CD14-positive monocyte (primary cell): Measurements from ENCODE around the gene ROBO1. TPM values are rescaled to one million over a fixed set of nuclear protein-coding genes. Genes with fewer than 3 reads are reported as not detected.

Experiments used
- DNase-seq, 3 donors: peaks; one replicate each; pipeline ENCODE4 v3.0.0-alpha.2; 2011 to 2022
- H2AFZ ChIP-seq: 2 replicates; pipeline ENCODE4 v1.6.0; 2012; ENCODE audit warnings: mild to moderate bottlenecking, low read depth, low read length, inconsistent platforms; ENCODE audit not compliant: insufficient read depth, poor library complexity, severe bottlenecking
- H3K27ac ChIP-seq, 2 donors: 1 replicate in 1 of 2; 2 replicates in 1 of 2; pipeline ENCODE4 v1.5.1; 2012 to 2013; ENCODE audit warnings: low read length in 2 of 2, control low read depth in 1 of 2, inconsistent platforms in 1 of 2, low read depth in 1 of 2, mild to moderate bottlenecking in 1 of 2
- H3K27me3 ChIP-seq, 2 donors: one replicate each; pipeline versions ENCODE4 v1.6.0 to v1.6.1; 2011 to 2013; ENCODE audit warnings: low read length in 2 of 2; ENCODE audit not compliant: control insufficient read depth in 2 of 2, insufficient read depth in 2 of 2
- H3K36me3 ChIP-seq, 2 donors: replicated peaks in 1 of 2; 1 replicate in 1 of 2; 2 replicates in 1 of 2; pipeline versions ENCODE4 v1.5.1 to v1.6.1; 2012 to 2013; ENCODE audit warnings: low read length in 2 of 2, control low read depth in 1 of 2, inconsistent platforms in 1 of 2, mild to moderate bottlenecking in 1 of 2; ENCODE audit not compliant: insufficient read depth in 2 of 2, control insufficient read depth in 1 of 2
- H3K4me1 ChIP-seq, 2 donors: 1 replicate in 1 of 2; 2 replicates in 1 of 2; pipeline versions ENCODE4 v1.5.1 to v1.6.1; 2012 to 2013; ENCODE audit warnings: low read length in 2 of 2, control low read depth in 1 of 2, inconsistent platforms in 1 of 2, mild to moderate bottlenecking in 1 of 2, moderate library complexity in 1 of 2; ENCODE audit not compliant: insufficient read depth in 2 of 2, control insufficient read depth in 1 of 2
- H3K4me2 ChIP-seq: replicated peaks from 2 replicates; pipeline ENCODE3; 2012; ENCODE audit warnings: low read length, moderate library complexity, mild to moderate bottlenecking; ENCODE audit not compliant: poor library complexity, severe bottlenecking; ENCODE audit errors: extremely low read depth
- H3K4me3 ChIP-seq, 3 experiments: fragments of 200-600 bp in 1 of 3; sonication (generic) in 1 of 3; replicated peaks in 1 of 3; 1 replicate in 2 of 3; 2 replicates in 1 of 3; pipeline ENCODE4 v1.5.1; 2011 to 2013; ENCODE audit warnings: low read length in 3 of 3, mild to moderate bottlenecking in 3 of 3, control low read depth in 2 of 3, low read depth in 2 of 3, inconsistent platforms in 1 of 3, moderate library complexity in 1 of 3
- H3K79me2 ChIP-seq: 2 replicates; pipeline ENCODE4 v1.6.0; 2012; ENCODE audit warnings: mild to moderate bottlenecking, control low read depth, inconsistent platforms, low read length, moderate library complexity; ENCODE audit not compliant: insufficient read depth
- H3K9ac ChIP-seq: 2 replicates; pipeline ENCODE4 v1.6.0; 2017; ENCODE audit warnings: low read length, mild to moderate bottlenecking; ENCODE audit not compliant: insufficient read depth, poor library complexity, severe bottlenecking
- H3K9me3 ChIP-seq, 2 donors: replicated peaks in 1 of 2; 1 replicate in 1 of 2; 2 replicates in 1 of 2; pipeline versions ENCODE4 v1.5.1 to v1.6.1; 2012 to 2013; ENCODE audit warnings: low read length in 2 of 2, control low read depth in 1 of 2; ENCODE audit not compliant: control insufficient read depth in 1 of 2, insufficient read depth in 1 of 2
- H4K20me1 ChIP-seq: 2 replicates; pipeline ENCODE4 v1.6.0; 2012; ENCODE audit warnings: mild to moderate bottlenecking, low read length, control low read depth, moderate library complexity; ENCODE audit not compliant: insufficient read depth
- H3K27ac Mint-ChIP-seq, 7 donors: one replicate each; pipeline ENCODE4 v1.8.0; 2020; ENCODE audit warnings: mild to moderate bottlenecking in 7 of 7, mixed read lengths in 7 of 7, moderate library complexity in 6 of 7, inconsistent platforms in 2 of 7
- H3K27me3 Mint-ChIP-seq, 3 donors: one replicate each; pipeline ENCODE4 v1.8.0; 2021 to 2022; ENCODE audit warnings: low read depth in 3 of 3, mild to moderate bottlenecking in 3 of 3, mixed read lengths in 3 of 3, moderate library complexity in 3 of 3, inconsistent platforms in 1 of 3
- H3K36me3 Mint-ChIP-seq, 2 donors: one replicate each; pipeline ENCODE4 v1.8.0; 2020; ENCODE audit warnings: mixed read lengths in 2 of 2, inconsistent platforms in 1 of 2, mild to moderate bottlenecking in 1 of 2
- H3K4me1 Mint-ChIP-seq: one replicate; pipeline ENCODE4 v1.8.0; 2020; ENCODE audit warnings: mild to moderate bottlenecking, mixed read lengths
- H3K4me3 Mint-ChIP-seq, 2 donors: one replicate each; pipeline ENCODE4 v1.8.0; 2020; ENCODE audit warnings: mild to moderate bottlenecking in 2 of 2, mixed read lengths in 2 of 2, moderate library complexity in 1 of 2
- H3K9me3 Mint-ChIP-seq, 7 donors: one replicate each; pipeline ENCODE4 v1.8.0; 2020 to 2022; ENCODE audit warnings: mixed read lengths in 7 of 7, mild to moderate bottlenecking in 6 of 7, moderate library complexity in 6 of 7, inconsistent platforms in 2 of 7
- CTCF ChIP-seq: fragments of 200-600 bp; IDR thresholded peaks from one replicate; pipeline ENCODE4 v1.8.0; 2022; ENCODE audit warnings: antibody characterized with exemption, mild to moderate bottlenecking
- WGBS: methylation state at CpG from one replicate; pipeline ENCODE4 v1.1.5; 2013; ENCODE audit warnings: missing lambda C conversion rate; ENCODE audit not compliant: insufficient coverage; 5-methylcytosine and 5-hydroxymethylcytosine counted together
- intact Hi-C, 2 donors: fragments of 100-400 bp; cut with micrococcal nuclease; formaldehyde crosslinking; loops; one replicate each; pipeline versions ENCODE4 v1.15.0 to v1.15.1; 2023
- polyA plus RNA-seq, 3 donors: library from polyadenylated mRNA; depleted of rRNA in 1 of 3; unstranded in 2 of 3; stranded (reverse) in 1 of 3; fragments of 300-500 nt in 2 of 3; fragments of >200 nt in 1 of 3; fragmentation: Illumina TruSeq in 2 of 3; gene quantifications; 1 replicate in 2 of 3; 2 replicates in 1 of 3; pipeline ENCODE4 v1.2.3, GENCODE V29; 2012 to 2021

ROBO1 gene
- polyA plus RNA-seq, 3 donors: 0.09 to 0.10 TPM; not detected in 1

GRCh38 chr3:78717041-78717440 is 1050.8 kb downstream of the ROBO1 start:
- Mint-ChIP-seq H3K27me3 (no peaks in the 10 kb centered on the region), H3K4me1 (no peaks in the 10 kb centered on the region), H3K27ac (no peak overlapping the region), H3K36me3 (no peaks in the 10 kb centered on the region), H3K9me3 (peaks cover 2 to 8% (median 4%) of the 10 kb centered on the region in 7 donors), H3K4me3 (no peak overlapping the region)
- Histone ChIP-seq H3K4me2 (no peak overlapping the region), H3K36me3 (no peaks in the 10 kb centered on the region), H2AFZ (no peak overlapping the region), H3K4me1 (no peaks in the 10 kb centered on the region), H3K27ac (no peak overlapping the region), H3K79me2 (no peaks in the 10 kb centered on the region), H3K4me3 (no peak overlapping the region), H4K20me1 (no peaks in the 10 kb centered on the region), H3K9me3 (no peaks in the 10 kb centered on the region), H3K9ac (no peak overlapping the region), H3K27me3 (no peaks in the 10 kb centered on the region)
- WGBS: no CpG with 5 or more reads among the region's 5 CpGs
- DNase-seq: no peak
- intact Hi-C loops: no loop called here
- TF ChIP-seq CTCF: no peak

- no peak overlapping the region for H3K4me3 Mint-ChIP-seq
- no peak for DNase-seq
- no peaks in the 10 kb centered on the region for H3K27me3 Mint-ChIP-seq
- no peak overlapping the region for H3K9ac ChIP-seq
- H3K36me3 ChIP-seq: no peaks in the 10 kb centered on the region
- intact Hi-C loops: no loop called here
- no peaks in the 10 kb centered on the region for H3K27me3 ChIP-seq
- peaks cover 0 to 8% (median 4%) of the 10 kb centered on the region in 7 donors for H3K9me3 Mint-ChIP-seq
- H3K9me3 ChIP-seq: no peaks in the 10 kb centered on the region
- H3K27ac Mint-ChIP-seq: no peak overlapping the region
- no peak overlapping the region for H3K4me2 ChIP-seq
- H4K20me1 ChIP-seq: no peaks in the 10 kb centered on the region
- H3K4me1 ChIP-seq: no peaks in the 10 kb centered on the region
- no peak overlapping the region for H3K4me3 ChIP-seq
- H3K79me2 ChIP-seq: no peaks in the 10 kb centered on the region
- no peak overlapping the region for H2AFZ ChIP-seq
- H3K27ac ChIP-seq: no peak overlapping the region
- H3K4me1 Mint-ChIP-seq: no peaks in the 10 kb centered on the region
- no peak for TF ChIP-seq CTCF
- H3K36me3 Mint-ChIP-seq: no peaks in the 10 kb centered on the region
Measured at GRCh38 chr3:78712941-78713340, 1054.9 kb downstream of the ROBO1 start.
